CD4-positive, CD25-positive, alpha-beta regulatory T cell (primary cell): ENCODE results near the gene ANXA2. TPM values are rescaled to one million over a fixed set of nuclear protein-coding genes. Genes with fewer than 3 reads are reported as not detected.

Source experiments
- ATAC-seq, 2 donors: fragments of 150-1000 bp; cut with Tn5 transposase; one replicate each; pipeline ENCODE4 v1.10.0; 2021; ENCODE audit warnings: low read depth in 2 of 2, moderate number of reproducible peaks in 2 of 2, moderate library complexity in 1 of 2
- DNase-seq, 3 donors: peaks; one replicate each; pipeline versions ENCODE4 v3.0.0 to v3.0.0-alpha.2; 2012 to 2022; ENCODE audit warnings: mixed read lengths in 1 of 3
- H3K27ac ChIP-seq: one replicate; pipeline ENCODE4 v1.7.0; 2013; ENCODE audit warnings: mild to moderate bottlenecking, low read length; ENCODE audit not compliant: insufficient read depth, poor library complexity, severe bottlenecking
- H3K27me3 ChIP-seq: one replicate; pipeline ENCODE4 v1.7.0; 2013; ENCODE audit warnings: low read length; ENCODE audit not compliant: control insufficient read depth, insufficient read depth
- H3K36me3 ChIP-seq: one replicate; pipeline ENCODE4 v1.7.0; 2013; ENCODE audit warnings: mild to moderate bottlenecking, low read length, moderate library complexity; ENCODE audit not compliant: control insufficient read depth, insufficient read depth
- H3K4me1 ChIP-seq: 2 replicates; pipeline ENCODE4 v1.7.0; 2013; ENCODE audit warnings: mild to moderate bottlenecking, low read length; ENCODE audit not compliant: insufficient read depth, control insufficient read depth, poor library complexity, severe bottlenecking
- H3K4me3 ChIP-seq: one replicate; pipeline ENCODE4 v1.7.0; 2013; ENCODE audit warnings: low read depth, mild to moderate bottlenecking, low read length, moderate library complexity
- H3K9me3 ChIP-seq, 2 experiments: 1 replicate in 1 of 2; 2 replicates in 1 of 2; pipeline ENCODE4 v1.7.0; 2013; ENCODE audit warnings: low read length in 2 of 2, mild to moderate bottlenecking in 1 of 2, moderate library complexity in 1 of 2; ENCODE audit not compliant: control insufficient read depth in 2 of 2
- H3K27ac Mint-ChIP-seq, 3 donors: one replicate each; pipeline ENCODE4 v1.8.0; 2020 to 2022; ENCODE audit warnings: mild to moderate bottlenecking in 3 of 3, mixed read lengths in 3 of 3, moderate library complexity in 2 of 3
- H3K27me3 Mint-ChIP-seq: one replicate; pipeline ENCODE4 v1.8.0; 2022; ENCODE audit warnings: mild to moderate bottlenecking, mixed read lengths
- H3K36me3 Mint-ChIP-seq: one replicate; pipeline ENCODE4 v1.8.0; 2020; ENCODE audit warnings: mixed read lengths
- H3K4me1 Mint-ChIP-seq, 4 donors: one replicate each; pipeline ENCODE4 v1.8.0; 2020 to 2022; ENCODE audit warnings: mixed read lengths in 4 of 4, mild to moderate bottlenecking in 1 of 4
- H3K4me3 Mint-ChIP-seq, 4 donors: one replicate each; pipeline ENCODE4 v1.8.0; 2020 to 2022; ENCODE audit warnings: mild to moderate bottlenecking in 4 of 4, mixed read lengths in 4 of 4, moderate library complexity in 3 of 4
- H3K9me3 Mint-ChIP-seq, 7 donors: one replicate each; pipeline ENCODE4 v1.8.0; 2020 to 2022; ENCODE audit warnings: mixed read lengths in 7 of 7, mild to moderate bottlenecking in 3 of 7, moderate library complexity in 2 of 7
- polyA plus RNA-seq, 4 donors: library from polyadenylated mRNA; unstranded; fragments of 300-500 nt; fragmentation: Illumina TruSeq; gene quantifications; one replicate each; pipeline ENCODE4 v1.2.3, GENCODE V29; 2021
- total RNA-seq: library from RNA; stranded (reverse); gene quantifications from one replicate; pipeline ENCODE4 v1.2.3, GENCODE V29; 2022

Gene ANXA2
- total and polyA plus RNA-seq, 5 donors from 2014 or later, result 261 to 1,236 (median 706) TPM

GRCh38 chr15:60372756-60373155 is 25.0 kb downstream of the ANXA2 start:
- H3K4me1 ChIP-seq, result no peaks in the 10 kb centered on the region
- H3K27ac Mint-ChIP-seq, result peak overlapping the region in 1 of 3 donors; percentile 22
- no peaks in the 10 kb centered on the region for H3K27me3 ChIP-seq
- peaks cover 56% of the 10 kb centered on the region for H3K36me3 ChIP-seq
- no peaks in the 10 kb centered on the region for H3K9me3 ChIP-seq
- H3K36me3 Mint-ChIP-seq, result peaks cover 30% of the 10 kb centered on the region
- no peak overlapping the region for H3K4me3 ChIP-seq
- H3K4me1 Mint-ChIP-seq, result peaks cover 7 to 18% (median 11%) of the 10 kb centered on the region in 4 donors
- no peak overlapping the region for H3K27ac ChIP-seq
- H3K27me3 Mint-ChIP-seq, result no peaks in the 10 kb centered on the region
- H3K4me3 Mint-ChIP-seq, result no peak overlapping the region
- no peaks in the 10 kb centered on the region for H3K9me3 Mint-ChIP-seq
- ATAC-seq (no peak), DNase-seq (no peak)

GRCh38 chr15:60372227-60372626 is 25.6 kb downstream of the ANXA2 start:
- Histone ChIP-seq H3K27ac (no peak overlapping the region), H3K4me3 (no peak overlapping the region), H3K9me3 (no peaks in the 10 kb centered on the region), H3K4me1 (no peaks in the 10 kb centered on the region), H3K27me3 (no peaks in the 10 kb centered on the region), H3K36me3 (peaks cover 54% of the 10 kb centered on the region)
- no peaks in the 10 kb centered on the region for H3K9me3 Mint-ChIP-seq
- H3K27me3 Mint-ChIP-seq, result no peaks in the 10 kb centered on the region
- no peak for DNase-seq
- peak overlapping the region in 1 of 3 donors; percentile 46 for H3K27ac Mint-ChIP-seq
- ATAC-seq, result no peak
- H3K4me3 Mint-ChIP-seq, result no peak overlapping the region
- H3K36me3 Mint-ChIP-seq, result peaks cover 29% of the 10 kb centered on the region
- H3K4me1 Mint-ChIP-seq, result peaks cover 7 to 16% (median 11%) of the 10 kb centered on the region in 4 donors

- Histone ChIP-seq H3K27ac (peak overlapping the region; percentile 23), H3K4me1 (no peaks in the 10 kb centered on the region), H3K36me3 (peaks cover 47% of the 10 kb centered on the region), H3K27me3 (no peaks in the 10 kb centered on the region), H3K4me3 (no peak overlapping the region), H3K9me3 (no peaks in the 10 kb centered on the region)
- Mint-ChIP-seq H3K36me3 (peaks cover 21% of the 10 kb centered on the region), H3K4me3 (no peak overlapping the region), H3K4me1 (peaks cover 7 to 13% (median 11%) of the 10 kb centered on the region in 4 donors), H3K27ac (peak overlapping the region in 1 of 3 donors; percentile 83), H3K9me3 (no peaks in the 10 kb centered on the region), H3K27me3 (no peaks in the 10 kb centered on the region)
- ATAC-seq, result no peak
- no peak for DNase-seq
Observed at GRCh38 chr15:60371175-60372051, 26.4 kb downstream of the ANXA2 start.

- Histone ChIP-seq H3K9me3 (no peaks in the 10 kb centered on the region), H3K4me1 (no peaks in the 10 kb centered on the region), H3K27me3 (no peaks in the 10 kb centered on the region), H3K36me3 (peaks cover 44% of the 10 kb centered on the region), H3K27ac (peak overlapping the region; percentile 23), H3K4me3 (no peak overlapping the region)
- Mint-ChIP-seq H3K36me3 (peaks cover 17% of the 10 kb centered on the region), H3K27ac (peak overlapping the region in 1 of 3 donors; percentile 83), H3K27me3 (no peaks in the 10 kb centered on the region), H3K4me1 (peaks cover 7 to 13% (median 10%) of the 10 kb centered on the region in 4 donors), H3K9me3 (no peaks in the 10 kb centered on the region), H3K4me3 (no peak overlapping the region)
- no peak for ATAC-seq
- DNase-seq, result no peak
Observed at GRCh38 chr15:60370869-60371136, 27.0 kb downstream of the ANXA2 start.

GRCh38 chr15:60370105-60370868 is 27.5 kb downstream of the ANXA2 start:
- H3K36me3 Mint-ChIP-seq, result peaks cover 11% of the 10 kb centered on the region
- Histone ChIP-seq H3K4me3 (no peak overlapping the region), H3K4me1 (no peaks in the 10 kb centered on the region), H3K36me3 (peaks cover 43% of the 10 kb centered on the region), H3K27ac (peak overlapping the region; percentile 23), H3K9me3 (no peaks in the 10 kb centered on the region), H3K27me3 (no peaks in the 10 kb centered on the region)
- H3K4me3 Mint-ChIP-seq, result no peak overlapping the region
- no peak for DNase-seq
- H3K9me3 Mint-ChIP-seq, result no peaks in the 10 kb centered on the region
- peak overlapping the region in 2 of 3 donors; percentile 9 to 83 for H3K27ac Mint-ChIP-seq
- ATAC-seq, result no peak
- peaks cover 8 to 15% (median 9%) of the 10 kb centered on the region in 4 donors for H3K4me1 Mint-ChIP-seq
- no peaks in the 10 kb centered on the region for H3K27me3 Mint-ChIP-seq

GRCh38 chr15:60369696-60370095 is 28.1 kb downstream of the ANXA2 start:
- peaks cover 37% of the 10 kb centered on the region for H3K36me3 ChIP-seq
- Mint-ChIP-seq H3K27me3 (no peaks in the 10 kb centered on the region), H3K36me3 (peaks cover 10% of the 10 kb centered on the region), H3K27ac (no peak overlapping the region), H3K4me1 (peaks cover 9 to 15% (median 9%) of the 10 kb centered on the region in 4 donors), H3K9me3 (no peaks in the 10 kb centered on the region), H3K4me3 (peak overlapping the region in 1 of 4 donors; percentile 22)
- no peak overlapping the region for H3K4me3 ChIP-seq
- H3K4me1 ChIP-seq, result no peaks in the 10 kb centered on the region
- no peaks in the 10 kb centered on the region for H3K27me3 ChIP-seq
- H3K27ac ChIP-seq, result no peak overlapping the region
- DNase-seq, result no peak
- no peak for ATAC-seq
- H3K9me3 ChIP-seq, result no peaks in the 10 kb centered on the region

- ATAC-seq (no peak), DNase-seq (no peak)
- H3K9me3 Mint-ChIP-seq, result no peaks in the 10 kb centered on the region
- no peaks in the 10 kb centered on the region for H3K27me3 ChIP-seq
- H3K4me1 ChIP-seq, result peaks cover 15% of the 10 kb centered on the region
- H3K9me3 ChIP-seq, result no peaks in the 10 kb centered on the region
- H3K36me3 ChIP-seq, result peaks cover 50% of the 10 kb centered on the region
- H3K27me3 Mint-ChIP-seq, result no peaks in the 10 kb centered on the region
- H3K27ac Mint-ChIP-seq, result peak overlapping the region in 1 of 3 donors; percentile 84
- H3K27ac ChIP-seq, result no peak overlapping the region
- H3K4me3 ChIP-seq, result no peak overlapping the region
- peaks cover 2 to 36% (median 18%) of the 10 kb centered on the region in 4 donors for H3K4me1 Mint-ChIP-seq
- no peak overlapping the region for H3K4me3 Mint-ChIP-seq
- H3K36me3 Mint-ChIP-seq, result peaks cover 21% of the 10 kb centered on the region
Observed at GRCh38 chr15:60364612-60364924, 33.2 kb downstream of the ANXA2 start.
